ENCODE data around the gene DACT3. TPM values are rescaled to one million over a fixed set of nuclear protein-coding genes. Genes with fewer than 3 reads are reported as not detected.
A peak's percentile ranks its signal among the peaks of the same experiment; 100 is the strongest.
"Not testable (repeated sequence)": the region's sequence is repeated elsewhere in the genome, so short reads cannot be mapped to it uniquely, and the experiment has no call there.

Gene DACT3
- total RNA-seq, 1 experiment from 2014 or later = 0.84 TPM

GRCh38 chr19:46634045-46634655 is 26.8 kb downstream of the DACT3 start:
- DNase-seq (ENCODE audit: low spot score) = peak; percentile 65

GRCh38 chr19:46633130-46633529 is 27.9 kb downstream of the DACT3 start:
- no peak for DNase-seq (ENCODE audit: low spot score)

- DNase-seq (ENCODE audit: low spot score) = no peak
These were observed 29.5 kb downstream of the DACT3 start for GRCh38 chr19:46631481-46631880.

GRCh38 chr19:46630586-46631205 is 30.3 kb downstream of the DACT3 start:
- DNase-seq (ENCODE audit: low spot score) = no peak

- DNase-seq (ENCODE audit: low spot score) = no peak
These were observed 31.4 kb downstream of the DACT3 start for GRCh38 chr19:46629546-46630025.

- DNase-seq (ENCODE audit: low spot score) = not testable (repeated sequence)
These were observed 32.0 kb downstream of the DACT3 start for GRCh38 chr19:46628970-46629369.

GRCh38 chr19:46626446-46626845 is 34.5 kb downstream of the DACT3 start:
- DNase-seq (ENCODE audit: low spot score) = no peak

GRCh38 chr19:46625731-46626130 is 35.3 kb downstream of the DACT3 start:
- DNase-seq (ENCODE audit: low spot score) = no peak

- DNase-seq (ENCODE audit: low spot score) = peak; percentile 63
These were observed 35.9 kb downstream of the DACT3 start, which contains the start of gene PTGIR for GRCh38 chr19:46624958-46625661. TSS of gene PTGIR (minus strand) at chr19:46625089. CDS start at chr19:46624225, 864 bp downstream.

GRCh38 chr19:46623915-46624502 is 37.0 kb downstream of the DACT3 start:
- DNase-seq (ENCODE audit: low spot score) = no peak

GRCh38 chr19:46622118-46622446 is 38.9 kb downstream of the DACT3 start:
- DNase-seq (ENCODE audit: low spot score) = no peak

GRCh38 chr19:46621191-46622117 is 39.5 kb downstream of the DACT3 start:
- no peak for DNase-seq (ENCODE audit: low spot score)

- DNase-seq (ENCODE audit: low spot score) = no peak
These were observed 40.3 kb downstream of the DACT3 start for GRCh38 chr19:46620716-46621115.

GRCh38 chr19:46620267-46620666 is 40.7 kb downstream of the DACT3 start:
- DNase-seq (ENCODE audit: low spot score) = no peak

- DNase-seq (ENCODE audit: low spot score) = no peak
These were observed 42.2 kb downstream of the DACT3 start for GRCh38 chr19:46618670-46619231.

- no peak for DNase-seq (ENCODE audit: low spot score)
These were observed 43.4 kb downstream of the DACT3 start for GRCh38 chr19:46617601-46618000.

GRCh38 chr19:46616631-46617322 is 44.2 kb downstream of the DACT3 start:
- peak; percentile 49 for DNase-seq (ENCODE audit: low spot score)

GRCh38 chr19:46615966-46616365 is 45.0 kb downstream of the DACT3 start:
- no peak for DNase-seq (ENCODE audit: low spot score)

GRCh38 chr19:46614114-46614722 is 46.8 kb downstream of the DACT3 start:
- DNase-seq (ENCODE audit: low spot score) = peak; percentile 54

GRCh38 chr19:46613525-46613924 is 47.5 kb downstream of the DACT3 start:
- no peak for DNase-seq (ENCODE audit: low spot score)
